GM10266 (cell line): ENCODE data around the gene CDC16.

Experiments used
- DNase-seq: peaks from one replicate; pipeline ENCODE4 v3.0.0; 2012; ENCODE audit errors: extremely low spot score
- CTCF ChIP-seq: IDR thresholded peaks from 2 replicates; pipeline ENCODE4 v1.5.1; 2012; ENCODE audit warnings: mild to moderate bottlenecking, low read depth; ENCODE audit not compliant: control insufficient read depth, insufficient read depth; ENCODE audit errors: missing control alignments

The CDC16 gene

GRCh38 chr13:114269281-114269770, 34.6 kb downstream of the CDC16 start:
- TF ChIP-seq CTCF, result no peak
- DNase-seq, result no peak

- DNase-seq, result no peak
- no peak for TF ChIP-seq CTCF
These were observed 38.3 kb downstream of the CDC16 start for GRCh38 chr13:114272977-114273376.

GRCh38 chr13:114275304-114275703, 40.6 kb downstream of the CDC16 start:
- TF ChIP-seq CTCF, result no peak
- no peak for DNase-seq

GRCh38 chr13:114279146-114279545, 44.4 kb downstream of the CDC16 start:
- no peak for TF ChIP-seq CTCF

GRCh38 chr13:114279758-114280355, 45.2 kb downstream of the CDC16 start:
- no peak for TF ChIP-seq CTCF
- no peak for DNase-seq

More at GRCh38 chr13:114279146-114279545, 44.4 kb downstream of the CDC16 start:
- no peak for DNase-seq

- no peak for TF ChIP-seq CTCF
- DNase-seq, result peak; percentile 94
These were observed 46.8 kb downstream of the CDC16 start, which contains the start of gene UPF3A for GRCh38 chr13:114281351-114282040. Gene UPF3A (plus strand): TSS chr13:114281601. CDS start chr13:114281640, 39 bp downstream.
